Measurements from ENCODE around the gene GBX1.

The GBX1 gene

DNA sequence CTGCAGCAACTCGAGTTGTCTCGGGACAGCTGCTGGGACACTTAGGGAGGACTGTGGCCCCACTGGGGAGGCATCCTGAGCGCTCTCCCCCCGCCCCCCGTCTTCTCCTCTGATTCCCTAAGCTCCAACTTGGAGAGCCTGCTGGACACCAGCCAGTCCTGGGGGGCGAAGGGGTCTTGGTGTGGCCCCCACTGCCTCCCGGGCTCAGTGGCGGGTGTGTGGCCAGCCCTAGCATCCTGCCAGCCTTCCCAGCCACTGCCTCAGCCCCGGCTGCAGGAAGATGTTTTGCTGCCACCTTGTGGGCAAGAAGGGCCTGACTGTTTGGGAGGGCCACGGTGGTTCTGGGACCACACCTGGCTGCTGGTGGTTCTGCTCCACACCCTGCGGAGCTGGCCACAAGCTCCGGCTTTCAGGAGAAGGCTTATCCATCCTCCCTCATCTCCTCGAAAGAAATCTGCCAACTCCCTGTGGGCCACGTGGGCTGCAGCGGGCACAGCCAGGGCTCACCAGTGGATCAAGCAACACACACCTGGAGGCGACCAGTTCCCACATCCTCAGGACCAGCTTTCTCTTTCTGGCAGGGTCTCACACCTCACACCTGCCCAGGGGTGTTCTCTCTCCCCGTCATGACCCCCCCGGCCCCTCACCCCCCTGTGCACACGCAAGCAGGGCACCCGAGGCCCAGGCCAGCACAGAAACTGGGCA, 56.4 kb downstream of the GBX1 start:
- 0 out of 2 replicates have a peak overlapping the region, but pooled peaks have one; percentile 20 for H3K27ac ChIP-seq
- TF ChIP-seq ZFX (IDR thresholded peaks at IDR 0.05; ENCODE audit: borderline replicate concordance), result no peak
- TF ChIP-seq, protein P1, sequence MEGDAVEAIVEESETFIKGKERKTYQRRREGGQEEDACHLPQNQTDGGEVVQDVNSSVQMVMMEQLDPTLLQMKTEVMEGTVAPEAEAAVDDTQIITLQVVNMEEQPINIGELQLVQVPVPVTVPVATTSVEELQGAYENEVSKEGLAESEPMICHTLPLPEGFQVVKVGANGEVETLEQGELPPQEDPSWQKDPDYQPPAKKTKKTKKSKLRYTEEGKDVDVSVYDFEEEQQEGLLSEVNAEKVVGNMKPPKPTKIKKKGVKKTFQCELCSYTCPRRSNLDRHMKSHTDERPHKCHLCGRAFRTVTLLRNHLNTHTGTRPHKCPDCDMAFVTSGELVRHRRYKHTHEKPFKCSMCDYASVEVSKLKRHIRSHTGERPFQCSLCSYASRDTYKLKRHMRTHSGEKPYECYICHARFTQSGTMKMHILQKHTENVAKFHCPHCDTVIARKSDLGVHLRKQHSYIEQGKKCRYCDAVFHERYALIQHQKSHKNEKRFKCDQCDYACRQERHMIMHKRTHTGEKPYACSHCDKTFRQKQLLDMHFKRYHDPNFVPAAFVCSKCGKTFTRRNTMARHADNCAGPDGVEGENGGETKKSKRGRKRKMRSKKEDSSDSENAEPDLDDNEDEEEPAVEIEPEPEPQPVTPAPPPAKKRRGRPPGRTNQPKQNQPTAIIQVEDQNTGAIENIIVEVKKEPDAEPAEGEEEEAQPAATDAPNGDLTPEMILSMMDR (IDR thresholded peaks at IDR 0.05), result peak; percentile 98

DNA sequence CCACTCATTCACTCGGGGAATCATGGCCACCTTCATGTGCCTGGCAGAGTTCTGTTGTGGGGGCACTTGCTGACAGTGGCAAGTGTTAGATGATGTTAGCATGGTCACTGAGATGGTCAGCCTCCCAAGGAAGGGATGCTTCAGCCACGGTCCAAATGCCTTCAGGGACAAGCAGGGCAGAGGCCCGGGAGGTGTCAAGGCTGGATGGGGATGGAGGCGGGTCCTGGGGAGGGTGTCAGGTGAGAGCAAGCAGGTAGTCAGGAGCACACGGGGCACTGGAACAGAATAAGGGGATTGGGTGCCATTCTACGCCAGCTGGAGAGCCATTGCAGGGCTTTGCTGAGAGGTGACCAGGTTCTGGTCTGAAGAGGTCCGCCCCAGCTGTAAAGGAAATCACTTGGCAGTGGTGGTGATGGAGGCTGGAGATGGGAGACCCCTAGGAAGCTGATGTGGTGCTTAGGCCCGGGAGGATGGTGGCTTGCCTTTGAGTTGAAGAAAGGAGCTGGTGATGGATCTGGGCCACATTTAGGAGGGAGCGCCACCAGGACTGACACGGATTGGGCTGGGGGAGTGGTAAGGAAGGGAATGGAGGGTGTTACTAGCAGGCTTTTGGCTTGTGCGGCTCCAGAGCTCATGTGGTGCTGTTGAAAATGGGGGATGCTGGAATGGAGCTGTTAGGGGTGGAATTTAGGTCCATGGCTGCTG, 57.1 kb downstream of the GBX1 start:
- peak overlapping the region; percentile 20; the same call in 1 of the 2 replicates for H3K27ac ChIP-seq
- TF ChIP-seq, protein P1 (IDR thresholded peaks at IDR 0.05), result no peak
- no peak for TF ChIP-seq ZFX (IDR thresholded peaks at IDR 0.05; ENCODE audit: borderline replicate concordance)

DNA sequence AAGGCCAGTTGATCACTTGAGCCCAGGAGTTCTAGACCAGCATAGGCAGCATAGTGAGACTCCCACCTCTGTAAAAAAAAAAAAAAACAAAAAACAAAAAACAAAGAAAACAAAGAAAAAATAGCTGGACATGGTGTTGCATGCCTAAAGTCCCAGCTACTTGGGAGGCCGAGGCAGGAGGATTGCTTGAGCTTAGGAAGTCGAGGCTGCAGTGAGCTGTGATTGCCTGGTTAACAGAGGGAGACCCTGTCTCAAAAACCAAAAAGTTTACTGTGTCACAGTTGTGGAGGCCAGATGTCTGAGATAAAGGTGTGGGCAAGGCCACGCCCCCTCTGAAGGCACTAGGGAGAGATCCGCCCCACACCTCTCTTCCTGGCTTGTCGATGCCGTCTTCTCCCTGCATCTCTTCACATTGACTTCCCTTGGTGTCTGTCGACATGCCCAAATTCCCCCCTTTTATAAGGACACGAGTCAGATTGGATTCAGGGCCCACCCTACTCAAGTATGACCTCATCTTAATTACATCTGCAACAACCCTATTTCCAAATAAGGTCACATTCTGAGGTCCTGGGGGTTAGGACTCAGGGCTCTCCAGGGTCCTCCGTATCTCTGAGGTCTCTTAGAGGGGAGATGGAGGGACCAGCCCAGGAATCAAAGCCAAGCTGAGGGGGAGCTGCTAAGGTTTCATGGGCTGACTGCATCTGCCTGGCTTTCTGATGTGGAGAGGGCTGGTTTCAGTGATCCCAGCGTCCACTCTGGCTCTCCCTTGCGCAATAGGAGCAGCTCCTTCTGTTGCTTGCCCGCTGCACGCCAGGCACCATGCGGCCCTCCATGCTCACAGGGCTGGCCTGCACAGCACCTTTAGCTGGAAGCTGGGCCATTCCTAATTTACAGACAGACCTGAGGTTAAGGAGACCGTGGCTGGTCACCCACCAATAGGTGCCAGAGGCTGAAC, 58.1 kb downstream of the GBX1 start:
- H3K27ac ChIP-seq, result peak overlapping the region; percentile 20; the same call in 1 of the 2 replicates
- TF ChIP-seq ZFX (IDR thresholded peaks at IDR 0.05; ENCODE audit: borderline replicate concordance), result no peak
- TF ChIP-seq, protein P1 (IDR thresholded peaks at IDR 0.05), result no peak

DNA sequence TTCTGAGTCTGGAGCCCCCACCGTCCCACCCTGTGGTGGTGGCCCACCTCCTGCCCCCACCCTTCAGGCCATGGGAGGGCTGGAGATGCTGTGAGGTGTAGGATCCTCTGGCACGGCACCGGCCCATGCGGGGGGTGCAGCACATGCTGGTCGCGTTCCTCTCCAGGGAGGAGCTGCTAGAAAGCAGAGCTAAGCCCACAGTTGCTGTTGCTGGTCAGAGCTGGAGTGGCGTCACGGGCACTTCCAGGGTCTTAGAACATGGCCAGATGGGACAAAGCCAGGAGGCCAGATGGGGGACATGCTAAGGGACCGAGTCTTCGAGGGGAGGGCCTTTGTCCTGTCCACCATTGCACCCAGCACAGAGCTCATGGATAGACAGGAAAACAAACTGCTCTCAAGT, 59.6 kb downstream of the GBX1 start:
- TF ChIP-seq ZFX (IDR thresholded peaks at IDR 0.05; ENCODE audit: borderline replicate concordance), result no peak
- TF ChIP-seq, protein P1 (IDR thresholded peaks at IDR 0.05), result no peak
- H3K27ac ChIP-seq, result 0 out of 2 replicates have a peak overlapping the region, but pooled peaks have one; percentile 20

DNA sequence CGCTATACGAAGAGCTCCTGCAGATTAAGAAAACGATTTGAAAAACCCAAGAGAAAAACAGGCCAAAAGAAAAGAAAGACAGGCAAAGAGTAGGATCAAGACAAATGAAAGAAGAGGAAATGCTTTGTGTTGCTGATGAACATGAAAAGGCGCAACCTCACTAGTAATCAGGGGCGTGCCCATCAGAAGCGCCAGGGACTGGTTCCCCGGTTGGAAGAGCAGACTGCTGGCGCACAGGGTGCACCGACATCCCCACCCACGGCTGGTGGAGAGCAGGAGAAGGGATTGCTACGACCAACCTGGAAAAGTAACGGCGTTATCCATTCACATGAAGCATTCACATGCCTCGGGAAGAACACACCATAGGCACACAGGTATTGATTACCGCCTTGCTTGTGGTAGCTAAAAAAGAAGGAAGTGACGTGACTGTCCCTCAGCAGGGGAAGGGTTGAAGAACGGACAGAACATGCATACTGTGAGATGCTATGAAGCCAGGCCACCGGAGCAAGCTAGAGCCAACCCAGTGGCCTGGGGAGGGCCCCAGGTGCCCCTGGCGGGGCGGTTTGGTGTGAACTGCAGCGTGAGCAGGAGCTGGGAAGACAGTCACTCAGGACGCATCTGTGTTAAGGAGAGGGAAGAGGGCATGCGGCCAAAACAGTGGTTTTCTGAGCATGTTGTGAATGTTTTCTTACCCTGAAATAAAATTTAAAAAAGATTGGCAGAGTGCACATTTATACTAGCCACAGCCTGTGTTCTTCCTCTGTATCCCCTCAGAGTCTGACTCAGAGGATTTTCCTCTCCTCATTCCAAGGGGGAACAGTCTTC, 62.9 kb downstream of the GBX1 start:
- H3K27ac ChIP-seq, result no peak overlapping the region
- TF ChIP-seq ZFX (IDR thresholded peaks at IDR 0.05; ENCODE audit: borderline replicate concordance), result no peak
- TF ChIP-seq, protein P1 (IDR thresholded peaks at IDR 0.05), result no peak

DNA sequence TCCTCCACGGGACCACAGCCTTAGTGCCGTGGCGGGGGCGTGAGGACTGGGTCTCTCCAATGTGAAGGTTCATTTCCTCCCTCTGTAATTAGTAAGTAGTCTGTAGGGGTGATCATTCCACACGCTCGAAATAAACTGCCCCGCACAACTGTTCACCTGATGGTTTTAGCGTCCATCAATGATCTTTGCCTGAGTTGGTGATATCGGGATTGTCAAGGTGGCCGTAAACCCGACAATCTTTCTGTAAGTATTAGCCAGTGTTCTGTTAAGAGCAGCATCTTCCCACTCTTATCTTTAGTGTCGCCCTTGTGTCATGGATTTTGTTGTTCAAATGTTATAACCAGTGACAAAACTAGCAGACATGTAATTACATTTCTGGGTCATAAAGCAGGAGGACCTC, 63.5 kb downstream of the GBX1 start:
- no peak for TF ChIP-seq ZFX (IDR thresholded peaks at IDR 0.05; ENCODE audit: borderline replicate concordance)
- TF ChIP-seq, protein P1 (IDR thresholded peaks at IDR 0.05), result no peak
- no peak overlapping the region; the same call in 1 of the 2 replicates for H3K27ac ChIP-seq
